Neuronal stem cell (in vitro differentiated cells): Measurements from ENCODE around the gene ACSS3.

Experiments
- DNase-seq: peaks from one replicate; pipeline ENCODE4 v3.0.0-alpha.2; 2013; ENCODE audit warnings: low spot score
- H2AFZ ChIP-seq: one replicate; pipeline ENCODE4 v1.6.1; 2013; ENCODE audit warnings: mild to moderate bottlenecking, low read length, inconsistent platforms
- H2AK5ac ChIP-seq: 2 replicates; pipeline ENCODE4 v1.6.1; 2013; ENCODE audit warnings: low read depth, mild to moderate bottlenecking, inconsistent platforms, low read length, moderate library complexity, mixed read lengths
- H2BK120ac ChIP-seq: 2 replicates; pipeline ENCODE4 v1.6.1; 2013; ENCODE audit warnings: low read depth, mild to moderate bottlenecking, inconsistent platforms, low read length, moderate library complexity, mixed read lengths
- H2BK12ac ChIP-seq: one replicate; pipeline ENCODE4 v1.6.1; 2013; ENCODE audit warnings: low read length, inconsistent platforms
- H2BK15ac ChIP-seq: 2 replicates; pipeline ENCODE4 v1.6.1; 2013; ENCODE audit warnings: mild to moderate bottlenecking, low read length, inconsistent platforms, mixed read lengths
- H2BK5ac ChIP-seq: one replicate; pipeline ENCODE4 v1.6.1; 2013; ENCODE audit warnings: inconsistent platforms, mild to moderate bottlenecking, low read length, moderate library complexity
- H3K14ac ChIP-seq: one replicate; pipeline ENCODE4 v1.6.1; 2013; ENCODE audit warnings: low read length, inconsistent platforms
- H3K18ac ChIP-seq: 2 replicates; pipeline ENCODE4 v1.6.1; 2013; ENCODE audit warnings: low read length, inconsistent platforms
- H3K23ac ChIP-seq: 2 replicates; pipeline ENCODE4 v1.6.1; 2013; ENCODE audit warnings: low read depth, mild to moderate bottlenecking, mixed read lengths, low read length, inconsistent platforms; ENCODE audit not compliant: poor library complexity
- H3K27ac ChIP-seq: replicated peaks from 3 replicates; pipeline ENCODE4 v1.5.1; 2013; ENCODE audit warnings: low read length, inconsistent platforms
- H3K27me3 ChIP-seq, 3 experiments: 2 replicates each; pipeline ENCODE4 v1.6.1; 2013; ENCODE audit warnings: low read length in 3 of 3, mild to moderate bottlenecking in 2 of 3, inconsistent platforms in 1 of 3, low read depth in 1 of 3, mixed read lengths in 1 of 3, moderate library complexity in 1 of 3; ENCODE audit not compliant: control insufficient read depth in 3 of 3, insufficient read depth in 3 of 3
- H3K36me3 ChIP-seq, 2 donors: replicated peaks in 1 of 2; 2 replicates each; pipeline ENCODE4 v1.6.1; 2013; ENCODE audit warnings: low read length in 2 of 2; ENCODE audit not compliant: control insufficient read depth in 2 of 2, insufficient read depth in 2 of 2
- H3K4ac ChIP-seq: 2 replicates; pipeline ENCODE4 v1.6.1; 2013; ENCODE audit warnings: inconsistent platforms, mild to moderate bottlenecking, low read length, moderate library complexity
- H3K4me1 ChIP-seq, 2 donors: 1 replicate in 1 of 2; 2 replicates in 1 of 2; pipeline ENCODE4 v1.6.1; 2013; ENCODE audit warnings: low read length in 2 of 2, low read depth in 1 of 2; ENCODE audit not compliant: control insufficient read depth in 2 of 2, insufficient read depth in 1 of 2
- H3K4me2 ChIP-seq: one replicate; pipeline ENCODE4 v1.6.1; 2013; ENCODE audit warnings: mild to moderate bottlenecking, low read length, inconsistent platforms; ENCODE audit not compliant: insufficient read depth, poor library complexity, severe bottlenecking
- H3K4me3 ChIP-seq, 2 donors: 2 replicates each; pipeline ENCODE4 v1.5.1; 2013; ENCODE audit warnings: low read length in 2 of 2, mild to moderate bottlenecking in 2 of 2, inconsistent platforms in 1 of 2, moderate library complexity in 1 of 2
- H3K79me1 ChIP-seq: one replicate; pipeline ENCODE4 v1.6.1; 2013; ENCODE audit warnings: low read depth, mild to moderate bottlenecking, inconsistent platforms, low read length, moderate library complexity
- H3K9ac ChIP-seq: one replicate; pipeline ENCODE4 v1.6.1; 2013; ENCODE audit warnings: mild to moderate bottlenecking, low read depth, low read length, inconsistent platforms; ENCODE audit not compliant: poor library complexity
- H3K9me3 ChIP-seq, 2 donors: replicated peaks in 1 of 2; 2 replicates each; pipeline versions ENCODE3 to v1.6.1; 2013; ENCODE audit warnings: low read length in 2 of 2, mild to moderate bottlenecking in 2 of 2, inconsistent platforms in 1 of 2, low read depth in 1 of 2, mixed read lengths in 1 of 2, moderate library complexity in 1 of 2; ENCODE audit not compliant: control insufficient read depth in 2 of 2, insufficient read depth in 1 of 2
- H4K8ac ChIP-seq: one replicate; pipeline ENCODE4 v1.6.1; 2013; ENCODE audit warnings: low read depth, mild to moderate bottlenecking, inconsistent platforms, low read length, moderate library complexity
- H4K91ac ChIP-seq: one replicate; pipeline ENCODE4 v1.6.1; 2013; ENCODE audit warnings: low read length, low read depth, mild to moderate bottlenecking, inconsistent platforms; ENCODE audit not compliant: poor library complexity
- WGBS, 2 donors: extraction: QIAGEN DNeasy Blood & Tissue Kit; methylation state at CpG; one replicate each; pipeline ENCODE4 v1.1.7; 2013; ENCODE audit warnings: missing lambda C conversion rate in 2 of 2, mixed read lengths in 1 of 2; ENCODE audit not compliant: insufficient read length in 2 of 2, insufficient replicate concordance in 1 of 2; ENCODE audit errors: extremely low coverage in 2 of 2; 5-methylcytosine and 5-hydroxymethylcytosine counted together

ACSS3 gene

DNA sequence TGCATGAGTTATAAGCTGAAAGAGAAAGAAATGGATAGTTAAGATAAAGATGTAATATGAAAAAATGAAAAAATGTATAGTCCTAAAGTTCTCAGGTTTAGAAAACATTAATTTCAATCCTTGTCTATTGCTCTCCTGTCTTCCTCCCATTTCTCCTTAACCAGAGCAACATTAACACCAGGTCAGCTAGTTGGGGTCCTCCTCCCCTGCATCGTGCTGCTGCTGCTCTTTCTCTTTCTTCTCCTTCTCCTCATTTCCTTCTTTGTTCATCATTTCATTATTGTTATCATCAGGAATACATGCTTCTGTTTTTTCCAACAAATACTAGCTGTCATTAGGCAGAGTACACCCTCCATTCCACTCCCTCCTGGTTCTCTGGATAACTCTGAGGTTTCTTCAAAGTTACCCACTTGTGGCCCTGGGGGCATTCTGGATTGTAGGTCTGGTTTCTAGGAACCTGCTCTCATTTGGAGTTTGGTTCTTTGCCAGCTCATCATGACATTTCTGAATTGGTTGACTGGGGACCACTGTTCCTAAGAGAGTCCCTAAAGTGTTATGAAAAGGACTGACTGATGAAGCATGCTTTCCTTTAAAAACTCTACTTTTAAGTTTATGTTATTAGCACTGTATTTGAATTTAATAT is 17.0 kb downstream of the ACSS3 start:
- no peak overlapping the region for H3K4ac ChIP-seq
- H3K27ac ChIP-seq = peak overlapping the region; percentile 15
- no peaks in the 10 kb centered on the region for H3K27me3 ChIP-seq
- H2AK5ac ChIP-seq = no peak overlapping the region
- no peak overlapping the region for H2BK5ac ChIP-seq
- H3K14ac ChIP-seq = no peak overlapping the region
- no peak overlapping the region for H2BK12ac ChIP-seq
- H2AFZ ChIP-seq = no peak overlapping the region
- peaks cover 5% of the 10 kb centered on the region for H3K79me1 ChIP-seq
- no peak overlapping the region for H3K23ac ChIP-seq
- H2BK120ac ChIP-seq = no peak overlapping the region
- no peak overlapping the region for H3K4me2 ChIP-seq
- H3K4me3 ChIP-seq = no peak overlapping the region
- peaks cover 5 to 6% of the 10 kb centered on the region in 2 donors for H3K4me1 ChIP-seq
- no peak overlapping the region for H4K8ac ChIP-seq
- H4K91ac ChIP-seq = no peak overlapping the region
- H2BK15ac ChIP-seq = no peak overlapping the region
- H3K36me3 ChIP-seq = no peaks in the 10 kb centered on the region
- WGBS, 2 donors = no CpG with 5 or more reads among the region's 1 CpG
- no peak for DNase-seq
- no peak overlapping the region for H3K18ac ChIP-seq
- H3K9ac ChIP-seq = no peak overlapping the region
- no peaks in the 10 kb centered on the region for H3K9me3 ChIP-seq

DNA sequence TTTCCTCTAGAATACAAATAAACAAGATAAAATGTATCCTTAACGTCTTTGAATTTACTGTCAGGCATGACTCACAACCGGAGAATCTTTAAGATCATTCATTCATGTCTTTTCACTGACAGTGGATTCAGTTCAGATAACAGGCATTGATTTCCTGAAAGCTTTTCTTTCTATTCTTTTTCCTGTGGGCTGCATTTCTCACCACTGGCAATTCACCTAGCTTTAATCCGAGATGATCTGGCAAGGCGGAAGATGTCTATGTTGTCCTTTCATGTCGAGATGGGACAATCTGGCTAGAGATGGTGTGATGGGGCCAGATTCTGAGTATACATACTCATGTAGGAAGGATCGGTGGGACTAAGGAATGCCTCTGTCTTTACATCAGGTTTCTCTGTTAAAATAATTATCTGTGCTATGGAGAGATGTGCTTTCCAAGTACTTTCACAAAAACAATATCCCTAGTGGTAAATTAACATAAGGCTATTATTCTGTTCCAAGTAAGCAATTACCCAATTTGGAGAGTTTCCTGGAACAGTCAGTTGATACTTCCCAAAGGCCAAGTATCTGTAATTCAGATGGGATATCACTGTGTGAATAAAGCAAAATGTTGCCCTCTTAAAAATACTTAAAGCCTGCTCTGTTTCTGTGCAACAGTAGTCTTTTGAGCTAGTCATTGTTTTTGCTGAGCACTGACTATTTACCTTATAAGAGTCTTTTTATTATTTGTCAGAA is 17.8 kb downstream of the ACSS3 start:
- no peak for DNase-seq
- Histone ChIP-seq H3K36me3 (no peaks in the 10 kb centered on the region), H2BK15ac (no peak overlapping the region), H3K4me2 (no peak overlapping the region), H3K27ac (no peak overlapping the region), H3K4me1 (peaks cover 5 to 6% of the 10 kb centered on the region in 2 donors), H4K91ac (no peak overlapping the region), H2BK12ac (no peak overlapping the region), H3K14ac (no peak overlapping the region), H3K23ac (no peak overlapping the region), H3K4me3 (no peak overlapping the region), H3K79me1 (peaks cover 5% of the 10 kb centered on the region), H2BK120ac (no peak overlapping the region), H3K9ac (no peak overlapping the region), H4K8ac (no peak overlapping the region), H2BK5ac (no peak overlapping the region), H2AK5ac (no peak overlapping the region), H3K18ac (no peak overlapping the region), H3K9me3 (no peaks in the 10 kb centered on the region), H2AFZ (no peak overlapping the region), H3K4ac (no peak overlapping the region), H3K27me3 (no peaks in the 10 kb centered on the region)
- WGBS, 2 donors = no CpG with 5 or more reads among the region's 6 CpGs

- Histone ChIP-seq H4K91ac (no peak overlapping the region), H3K4me3 (no peak overlapping the region), H3K4me2 (no peak overlapping the region), H3K9me3 (no peaks in the 10 kb centered on the region), H3K23ac (no peak overlapping the region), H2AFZ (no peak overlapping the region), H3K27me3 (no peaks in the 10 kb centered on the region), H3K79me1 (no peaks in the 10 kb centered on the region), H3K14ac (no peak overlapping the region), H3K4me1 (no peaks in the 10 kb centered on the region), H2BK120ac (no peak overlapping the region), H4K8ac (no peak overlapping the region), H2AK5ac (no peak overlapping the region), H3K36me3 (no peaks in the 10 kb centered on the region), H3K9ac (no peak overlapping the region), H2BK15ac (no peak overlapping the region), H2BK5ac (no peak overlapping the region), H2BK12ac (no peak overlapping the region), H3K27ac (no peak overlapping the region), H3K18ac (no peak overlapping the region), H3K4ac (no peak overlapping the region)
- no peak for DNase-seq
These were observed 27.8 kb downstream of the ACSS3 start for GRCh38 chr12:81105687-81106086.

DNA sequence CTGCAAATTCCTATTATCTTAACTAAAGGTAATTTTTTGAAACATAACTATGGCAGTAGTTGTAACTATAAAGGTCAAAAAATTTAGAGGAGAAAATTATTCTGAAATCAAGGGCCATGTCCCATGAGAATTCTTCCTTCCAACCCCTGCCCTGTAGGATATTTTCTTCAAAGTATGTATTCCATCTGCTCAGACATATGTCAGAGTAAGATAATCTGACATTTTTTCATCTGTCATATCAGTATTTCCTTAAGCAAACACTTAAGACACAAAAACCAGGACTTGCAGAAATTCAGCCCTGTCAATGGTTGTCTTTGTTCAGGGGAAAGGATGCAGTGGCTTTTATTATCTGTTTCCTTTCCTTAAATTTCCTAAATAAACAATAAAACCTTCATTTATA is 36.3 kb downstream of the ACSS3 start:
- Histone ChIP-seq H3K27me3 (no peaks in the 10 kb centered on the region), H3K14ac (no peak overlapping the region), H3K9ac (no peak overlapping the region), H2BK5ac (no peak overlapping the region), H2BK120ac (no peak overlapping the region), H3K4ac (no peak overlapping the region), H3K23ac (no peak overlapping the region), H4K8ac (no peak overlapping the region), H3K27ac (no peak overlapping the region), H2BK15ac (no peak overlapping the region), H3K36me3 (no peaks in the 10 kb centered on the region), H3K4me1 (no peaks in the 10 kb centered on the region), H2AFZ (no peak overlapping the region), H3K9me3 (no peaks in the 10 kb centered on the region), H3K4me2 (no peak overlapping the region), H3K4me3 (no peak overlapping the region), H4K91ac (no peak overlapping the region), H3K18ac (no peak overlapping the region), H2BK12ac (no peak overlapping the region), H3K79me1 (no peaks in the 10 kb centered on the region), H2AK5ac (no peak overlapping the region)
- no peak for DNase-seq
